Measurements from ENCODE around the gene GPLD1. TPM values are rescaled to one million over a fixed set of nuclear protein-coding genes. Genes with fewer than 3 reads are reported as not detected.

The GPLD1 gene
- total and polyA plus RNA-seq, 2 experiments from 2014 or later = 2.8 to 5.0 TPM

DNA sequence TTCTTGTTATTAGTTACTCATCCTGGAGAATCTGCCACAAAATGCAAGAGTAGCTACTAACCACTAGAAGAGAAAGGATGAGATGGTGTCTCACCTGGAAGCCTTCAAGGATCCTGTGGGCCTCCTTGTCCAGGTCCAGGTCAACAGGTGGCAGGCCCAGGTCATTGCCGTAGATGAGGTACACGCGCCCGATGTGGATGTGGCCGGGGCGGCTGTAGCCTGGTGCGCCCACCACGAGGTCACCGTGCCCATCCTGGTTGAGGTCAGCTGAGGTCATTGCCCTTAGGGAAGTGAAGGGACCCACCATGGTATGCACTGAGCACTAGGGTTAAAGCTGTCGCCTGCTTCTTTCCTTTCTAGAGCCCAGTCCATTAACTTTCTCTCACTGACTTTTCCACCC, 35.5 kb downstream of the GPLD1 start:
- Histone ChIP-seq H3K9me2 (replicated peaks; ENCODE audit: insufficient read depth) (no peaks in the 10 kb centered on the region), H3K27me3 (no peaks in the 10 kb centered on the region), H3K9me3 (ENCODE audit: low read depth) (no peaks in the 10 kb centered on the region), H3K27ac (no peak overlapping the region), H3K36me3 (replicated peaks; ENCODE audit: insufficient read depth, low read depth) (no peaks in the 10 kb centered on the region), H4K20me1 (ENCODE audit: insufficient read depth, poor library complexity, severe bottlenecking) (no peaks in the 10 kb centered on the region), H3K4me2 (no peak overlapping the region), H3K4me1 (ENCODE audit: insufficient read depth) (no peaks in the 10 kb centered on the region), H2AFZ (no peak overlapping the region), H3K79me2 (no peaks in the 10 kb centered on the region), H3K4me3 (no peak overlapping the region)
- DNase-seq (ENCODE audit: low spot score) = no peak
- TF ChIP-seq, protein P1, sequence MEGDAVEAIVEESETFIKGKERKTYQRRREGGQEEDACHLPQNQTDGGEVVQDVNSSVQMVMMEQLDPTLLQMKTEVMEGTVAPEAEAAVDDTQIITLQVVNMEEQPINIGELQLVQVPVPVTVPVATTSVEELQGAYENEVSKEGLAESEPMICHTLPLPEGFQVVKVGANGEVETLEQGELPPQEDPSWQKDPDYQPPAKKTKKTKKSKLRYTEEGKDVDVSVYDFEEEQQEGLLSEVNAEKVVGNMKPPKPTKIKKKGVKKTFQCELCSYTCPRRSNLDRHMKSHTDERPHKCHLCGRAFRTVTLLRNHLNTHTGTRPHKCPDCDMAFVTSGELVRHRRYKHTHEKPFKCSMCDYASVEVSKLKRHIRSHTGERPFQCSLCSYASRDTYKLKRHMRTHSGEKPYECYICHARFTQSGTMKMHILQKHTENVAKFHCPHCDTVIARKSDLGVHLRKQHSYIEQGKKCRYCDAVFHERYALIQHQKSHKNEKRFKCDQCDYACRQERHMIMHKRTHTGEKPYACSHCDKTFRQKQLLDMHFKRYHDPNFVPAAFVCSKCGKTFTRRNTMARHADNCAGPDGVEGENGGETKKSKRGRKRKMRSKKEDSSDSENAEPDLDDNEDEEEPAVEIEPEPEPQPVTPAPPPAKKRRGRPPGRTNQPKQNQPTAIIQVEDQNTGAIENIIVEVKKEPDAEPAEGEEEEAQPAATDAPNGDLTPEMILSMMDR (IDR thresholded peaks at IDR 0.05; ENCODE audit: poor library complexity) = no peak
- no peak for TF ChIP-seq EZH2phosphoT487 (IDR thresholded peaks at IDR 0.05; ENCODE audit: low read depth, severe bottlenecking, unreplicated experiment)
- TF ChIP-seq EZH2 (IDR thresholded peaks at IDR 0.05; ENCODE audit: borderline replicate concordance) = no peak
- 98% methylated on average over 10 of the region's 10 CpGs for WGBS (ENCODE audit: low lambda C conversion rate, missing lambda C conversion rate)

DNA sequence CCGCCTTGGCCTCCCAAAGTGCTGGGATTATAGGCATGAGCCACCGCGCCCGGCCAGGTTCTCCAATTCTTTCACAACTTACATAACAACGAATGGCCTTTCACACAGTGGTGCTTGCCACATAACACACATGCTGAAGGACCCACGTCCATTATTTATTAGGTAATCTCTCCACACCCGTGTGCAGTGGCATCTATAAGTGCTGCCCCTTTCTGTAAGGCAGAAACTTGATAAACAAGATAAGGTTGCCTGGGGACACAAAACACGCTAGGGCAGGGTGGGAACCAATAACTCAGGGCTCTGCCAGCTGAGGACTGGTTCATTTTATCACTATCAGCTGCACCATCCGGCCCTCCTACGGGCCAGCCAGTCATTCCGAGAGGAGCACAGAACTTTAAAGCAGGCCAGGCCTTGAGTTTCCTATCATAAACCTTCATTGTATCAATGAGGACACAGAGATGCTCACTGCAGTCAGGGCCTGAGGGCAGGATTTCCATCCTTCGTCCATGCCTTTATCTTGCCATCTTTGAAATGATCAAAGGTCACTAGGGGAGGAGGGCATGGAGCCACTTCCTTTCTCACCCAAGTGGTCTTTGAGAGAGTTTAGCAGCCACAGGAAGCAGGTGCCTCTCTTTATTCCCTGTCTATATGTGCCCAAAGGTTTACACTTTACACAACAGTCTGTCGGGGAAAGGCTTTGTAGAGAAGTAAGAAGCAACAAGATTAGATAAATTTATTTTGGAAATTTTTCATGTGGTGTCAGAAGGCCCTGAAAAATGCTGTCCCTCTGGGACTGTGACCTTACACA, 37.6 kb downstream of the GPLD1 start:
- Histone ChIP-seq H4K20me1 (ENCODE audit: insufficient read depth, poor library complexity, severe bottlenecking) (no peaks in the 10 kb centered on the region), H3K27me3 (no peaks in the 10 kb centered on the region), H3K27ac (no peak overlapping the region), H3K9me2 (replicated peaks; ENCODE audit: insufficient read depth) (no peaks in the 10 kb centered on the region), H3K4me2 (no peak overlapping the region), H3K79me2 (no peaks in the 10 kb centered on the region), H3K9me3 (ENCODE audit: low read depth) (no peaks in the 10 kb centered on the region), H2AFZ (no peak overlapping the region), H3K4me3 (no peak overlapping the region), H3K4me1 (ENCODE audit: insufficient read depth) (no peaks in the 10 kb centered on the region), H3K36me3 (replicated peaks; ENCODE audit: insufficient read depth, low read depth) (no peaks in the 10 kb centered on the region)
- TF ChIP-seq EZH2phosphoT487 (IDR thresholded peaks at IDR 0.05; ENCODE audit: low read depth, severe bottlenecking, unreplicated experiment) (no peak), EZH2 (IDR thresholded peaks at IDR 0.05; ENCODE audit: borderline replicate concordance) (no peak)
- TF ChIP-seq, protein P1 (IDR thresholded peaks at IDR 0.05; ENCODE audit: poor library complexity) = no peak
- 61% methylated on average over 13 of the region's 13 CpGs for WGBS (ENCODE audit: low lambda C conversion rate, missing lambda C conversion rate)
- no peak for DNase-seq (ENCODE audit: low spot score)

DNA sequence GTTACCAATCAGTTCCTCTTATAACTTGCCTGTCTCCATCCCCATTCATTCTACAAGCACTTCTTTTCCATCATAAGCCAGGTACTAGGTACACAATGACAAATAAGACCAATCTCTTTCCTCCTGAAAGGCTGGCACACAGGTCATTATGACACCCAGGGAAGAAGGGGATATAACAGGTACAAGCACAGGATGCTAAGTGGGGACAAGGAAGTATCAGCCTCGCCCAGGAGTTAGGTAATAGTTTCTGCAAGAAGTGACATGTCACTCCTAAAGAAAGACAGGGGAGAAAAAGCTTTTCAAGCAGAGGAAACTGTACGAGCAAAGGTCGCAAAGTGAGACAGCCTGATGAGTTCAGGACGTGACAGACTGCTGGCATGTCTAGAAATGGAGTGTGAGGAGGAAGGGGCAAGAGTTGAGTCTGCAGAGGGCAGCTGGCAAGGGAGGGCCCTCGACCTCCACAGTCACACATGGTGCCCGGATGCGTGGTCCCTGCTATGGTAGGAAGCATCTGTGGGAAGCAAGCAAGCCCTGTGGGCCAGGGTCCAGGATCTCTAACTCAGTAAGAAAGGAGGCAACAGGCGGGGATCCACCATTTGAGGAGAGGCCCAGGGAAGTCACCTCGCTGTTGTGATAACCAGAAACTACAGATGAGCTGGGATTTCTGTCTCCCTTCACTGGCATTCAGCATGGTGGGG, 40.4 kb downstream of the GPLD1 start:
- Histone ChIP-seq H3K27me3 (no peaks in the 10 kb centered on the region), H3K9me3 (ENCODE audit: low read depth) (no peaks in the 10 kb centered on the region), H3K27ac (no peak overlapping the region), H4K20me1 (ENCODE audit: insufficient read depth, poor library complexity, severe bottlenecking) (no peaks in the 10 kb centered on the region), H3K4me3 (no peak overlapping the region), H3K36me3 (replicated peaks; ENCODE audit: insufficient read depth, low read depth) (no peaks in the 10 kb centered on the region), H3K9me2 (replicated peaks; ENCODE audit: insufficient read depth) (no peaks in the 10 kb centered on the region), H3K4me1 (ENCODE audit: insufficient read depth) (no peaks in the 10 kb centered on the region), H3K79me2 (no peaks in the 10 kb centered on the region), H2AFZ (no peak overlapping the region), H3K4me2 (no peak overlapping the region)
- no peak for DNase-seq (ENCODE audit: low spot score)
- no peak for TF ChIP-seq EZH2phosphoT487 (IDR thresholded peaks at IDR 0.05; ENCODE audit: low read depth, severe bottlenecking, unreplicated experiment)
- TF ChIP-seq, protein P1 (IDR thresholded peaks at IDR 0.05; ENCODE audit: poor library complexity) = no peak
- TF ChIP-seq EZH2 (IDR thresholded peaks at IDR 0.05; ENCODE audit: borderline replicate concordance) = no peak
- 79% methylated on average over 9 of the region's 9 CpGs for WGBS (ENCODE audit: low lambda C conversion rate, missing lambda C conversion rate)
